ENCODE results near the gene FBRSL1.

Gene FBRSL1

GRCh38 chr12:132545955-132546354 lies 56.0 kb downstream of the FBRSL1 start:
- DNase-seq: no peak

DNA sequence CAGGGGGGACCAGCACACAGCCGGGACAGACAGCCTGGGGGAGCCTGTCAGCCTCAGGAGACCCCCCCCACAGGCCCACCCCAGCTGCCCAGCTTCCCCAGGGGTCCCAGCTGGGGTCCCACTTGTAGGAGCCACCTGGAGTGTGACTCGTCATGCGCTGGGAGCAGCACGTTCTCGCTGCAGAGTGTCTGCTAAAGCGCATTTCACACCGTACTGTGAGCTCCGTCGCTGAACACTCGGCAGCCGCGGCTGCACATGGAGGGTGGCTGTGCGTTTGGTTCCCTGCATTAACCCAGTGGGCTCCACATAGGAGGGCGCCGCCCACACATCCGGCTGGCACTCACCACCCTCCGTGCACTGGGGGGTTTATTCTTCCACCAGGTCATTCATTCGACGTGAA lies 56.7 kb downstream of the FBRSL1 start:
- no peak for DNase-seq

DNA sequence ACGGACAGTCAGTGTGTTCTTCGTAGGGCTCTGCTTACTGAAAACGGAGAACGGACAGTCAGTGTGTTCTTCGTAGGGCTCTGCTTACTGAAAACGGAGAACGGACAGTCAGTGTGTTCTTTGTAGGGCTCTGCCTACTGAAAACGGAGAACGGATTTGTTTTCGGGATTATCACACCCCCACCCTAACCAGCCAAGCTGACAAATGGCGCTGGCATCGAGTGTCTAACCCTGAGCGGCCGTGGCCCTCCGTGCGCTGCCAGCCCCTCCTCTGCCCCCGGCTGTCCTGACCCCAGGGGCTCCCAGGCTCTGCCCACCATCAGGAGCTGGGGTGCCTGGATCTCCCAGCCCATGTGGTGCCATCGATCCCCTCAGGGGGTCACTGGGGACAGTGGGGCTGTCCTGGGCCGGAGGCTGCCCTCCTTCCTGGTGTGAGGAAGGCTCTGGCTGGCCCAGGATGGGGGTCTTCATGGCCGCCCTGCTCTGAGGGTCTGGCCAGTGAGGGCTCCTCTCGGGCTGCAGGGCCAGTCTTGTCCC lies 57.3 kb downstream of the FBRSL1 start:
- no peak for DNase-seq

DNA sequence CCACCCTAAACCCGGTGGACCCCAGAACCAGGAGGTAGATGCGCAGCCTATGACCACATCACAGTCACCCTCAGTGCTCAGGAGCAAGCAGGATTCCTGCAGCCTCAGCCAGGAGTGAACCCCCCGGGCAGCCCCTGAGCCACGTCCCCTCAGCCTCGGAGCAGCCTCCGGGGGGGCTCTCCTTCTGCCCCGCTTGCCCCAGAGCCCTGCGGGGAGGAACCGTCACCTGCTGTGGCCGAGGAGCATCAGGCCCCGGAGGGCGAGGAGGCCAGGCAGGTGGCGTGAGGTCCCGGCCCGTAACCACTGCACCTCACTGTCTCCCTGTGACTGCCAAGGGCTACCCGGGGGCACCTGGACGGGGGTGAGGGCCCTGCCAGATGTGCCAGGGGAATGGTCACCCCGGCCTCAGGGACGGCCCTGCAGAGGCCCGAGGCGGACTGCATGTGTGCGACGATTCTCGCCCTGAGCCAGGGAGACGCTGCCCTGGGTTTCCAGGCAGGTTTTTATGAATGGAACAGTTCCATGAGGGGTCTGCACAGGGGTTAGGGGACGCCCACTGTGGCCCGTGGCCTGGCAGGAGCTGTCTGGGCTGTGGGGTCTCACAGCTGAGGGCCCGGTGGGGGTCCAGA lies 58.6 kb downstream of the FBRSL1 start:
- DNase-seq: no peak

DNA sequence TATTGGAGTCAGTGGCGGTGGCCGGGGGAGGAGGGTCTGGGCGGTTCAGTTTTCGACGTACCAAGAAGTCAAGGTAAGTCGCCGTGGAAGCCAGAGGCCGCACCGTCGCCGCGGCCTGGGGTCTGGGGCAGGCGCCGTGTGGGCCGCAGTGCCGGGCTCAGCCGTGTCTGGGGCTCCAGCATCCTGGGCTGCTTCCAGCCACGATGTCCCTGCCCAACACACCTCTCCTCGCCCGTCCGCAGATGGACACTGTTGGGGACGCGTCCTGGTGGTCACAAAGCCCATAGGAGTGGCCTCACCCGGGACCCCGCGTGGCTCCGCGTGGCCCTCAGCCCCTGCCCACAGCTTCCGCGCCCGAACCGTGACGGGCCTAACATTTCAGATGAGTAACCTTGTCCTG lies 59.1 kb downstream of the FBRSL1 start:
- DNase-seq: no peak

DNA sequence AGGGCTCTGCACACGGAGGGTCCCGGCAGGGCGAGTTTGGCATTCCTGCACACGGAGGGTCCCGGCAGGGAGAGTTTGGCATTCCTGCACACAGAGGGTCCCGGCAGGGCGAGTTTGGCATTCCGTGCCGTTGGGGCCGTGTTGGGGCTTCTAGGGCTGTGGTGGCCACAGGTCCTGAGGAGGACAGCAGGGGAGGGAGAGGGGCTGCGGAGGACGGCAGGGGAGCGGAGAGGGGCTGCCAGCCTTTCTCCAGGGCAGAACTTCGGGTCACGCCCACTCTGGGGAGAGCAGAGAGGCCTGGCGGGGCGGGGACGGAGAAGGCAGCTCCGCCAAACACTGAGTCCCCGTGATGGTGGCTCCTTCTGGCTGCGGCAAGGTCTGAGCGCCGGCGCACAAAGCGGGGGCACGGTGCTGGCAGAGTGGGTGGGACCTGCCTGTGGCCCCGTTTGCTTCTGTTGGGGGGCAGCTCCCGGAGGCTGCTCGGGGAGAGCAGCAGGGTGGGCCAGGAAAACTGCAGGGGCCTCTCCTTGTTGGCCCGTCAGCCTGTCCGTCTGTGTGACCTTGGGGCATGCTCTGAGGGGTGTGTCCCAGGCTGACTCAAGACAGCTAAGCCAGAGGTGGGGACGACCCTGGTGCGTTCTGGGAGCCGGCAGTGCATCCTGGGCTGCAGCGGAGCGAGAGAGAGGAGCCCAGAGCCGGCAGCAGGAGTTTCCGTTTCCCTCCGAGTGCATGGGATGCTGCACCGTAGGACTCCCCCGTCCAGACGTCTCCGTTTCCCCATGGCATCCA lies 60.3 kb downstream of the FBRSL1 start:
- DNase-seq: no peak

DNA sequence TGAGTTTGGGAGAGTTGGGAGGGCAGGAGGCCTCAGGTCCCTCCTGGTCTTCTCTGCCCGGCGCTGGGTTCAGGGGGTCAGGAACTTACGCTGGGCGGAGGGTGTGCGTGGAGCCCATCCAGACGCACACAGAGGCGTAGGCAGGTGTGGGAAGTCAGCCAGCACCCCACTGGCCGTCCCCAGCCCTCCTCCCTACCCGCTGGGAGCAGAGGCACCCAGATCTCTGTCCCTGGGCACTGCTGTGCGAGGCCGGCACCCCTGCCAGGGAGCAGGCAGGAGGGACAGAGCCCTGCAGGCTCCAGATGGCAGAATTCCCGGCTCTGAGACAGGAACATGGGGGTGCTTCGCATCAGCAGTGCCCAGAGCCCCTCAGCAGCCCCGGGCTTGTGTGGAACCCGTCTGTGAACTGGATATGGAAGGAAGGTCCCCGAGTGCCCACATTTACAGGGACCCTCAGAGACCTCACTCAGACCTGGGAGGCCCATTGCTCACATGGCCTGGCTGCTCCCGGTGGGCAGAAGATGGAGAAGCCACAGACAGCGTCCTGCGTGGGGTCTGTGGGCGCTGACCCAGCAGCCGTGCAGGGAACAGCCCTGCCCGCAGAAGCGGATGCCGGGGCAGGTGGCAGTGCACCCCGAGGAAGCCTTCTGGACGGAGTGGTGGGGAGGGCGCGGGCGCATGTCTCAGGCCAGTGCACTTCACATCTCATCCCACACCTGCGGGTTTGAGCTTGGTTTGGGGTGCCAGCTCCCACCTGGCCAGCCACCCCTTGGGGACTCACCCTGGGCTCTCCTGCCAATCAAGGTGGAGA lies 61.1 kb downstream of the FBRSL1 start:
- no peak for DNase-seq

DNA sequence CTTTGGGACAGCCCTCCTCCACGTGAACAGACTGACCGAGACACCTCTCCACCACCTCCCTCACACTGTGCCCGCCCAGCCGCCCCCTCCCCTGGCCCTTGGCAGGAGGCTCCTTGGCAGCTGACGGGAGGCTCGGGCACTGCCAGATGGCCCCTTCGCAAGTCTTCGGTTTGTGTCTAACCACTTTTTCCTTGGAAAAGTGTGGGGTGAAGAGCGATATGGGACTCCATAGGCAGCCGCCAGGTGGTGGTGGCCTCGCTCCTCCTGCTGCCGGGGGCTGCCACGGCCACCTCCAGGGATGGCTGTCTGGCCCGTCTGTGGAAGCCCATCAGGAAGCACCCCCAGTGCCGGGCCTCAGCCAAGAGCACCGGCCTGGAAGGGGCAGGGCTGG lies 61.7 kb downstream of the FBRSL1 start:
- no peak for DNase-seq

- DNase-seq: no peak
Measured at GRCh38 chr12:132554845-132555630, 65.1 kb downstream of the FBRSL1 start.

- no peak for DNase-seq
Measured at GRCh38 chr12:132555686-132556085, 65.7 kb downstream of the FBRSL1 start.

DNA sequence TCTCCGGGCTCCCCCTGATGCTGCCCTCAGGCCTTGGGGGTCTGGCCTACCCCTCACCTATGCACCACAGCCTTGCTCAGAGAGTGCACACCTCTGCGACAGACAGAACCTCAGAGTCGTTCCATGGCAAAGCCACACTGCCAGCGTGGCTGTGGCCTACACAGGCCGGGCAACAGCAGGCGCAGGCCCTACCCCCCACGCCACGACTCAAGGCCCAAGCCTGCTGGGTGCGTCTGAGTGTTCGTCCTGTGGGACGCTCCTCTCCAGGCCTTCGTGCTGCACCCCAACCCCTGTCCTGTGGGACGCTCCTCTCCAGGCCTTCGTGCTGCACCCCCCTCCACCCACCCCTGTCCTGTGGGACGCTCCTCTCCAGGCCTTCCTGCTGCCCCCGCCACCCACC lies 66.3 kb downstream of the FBRSL1 start:
- no peak for DNase-seq

- no peak for DNase-seq
Measured at GRCh38 chr12:132556801-132557200, 66.8 kb downstream of the FBRSL1 start.

- DNase-seq: no peak
Measured at GRCh38 chr12:132557291-132558015, 67.5 kb downstream of the FBRSL1 start.

- DNase-seq: no peak
Measured at GRCh38 chr12:132558042-132558856, 68.3 kb downstream of the FBRSL1 start.

DNA sequence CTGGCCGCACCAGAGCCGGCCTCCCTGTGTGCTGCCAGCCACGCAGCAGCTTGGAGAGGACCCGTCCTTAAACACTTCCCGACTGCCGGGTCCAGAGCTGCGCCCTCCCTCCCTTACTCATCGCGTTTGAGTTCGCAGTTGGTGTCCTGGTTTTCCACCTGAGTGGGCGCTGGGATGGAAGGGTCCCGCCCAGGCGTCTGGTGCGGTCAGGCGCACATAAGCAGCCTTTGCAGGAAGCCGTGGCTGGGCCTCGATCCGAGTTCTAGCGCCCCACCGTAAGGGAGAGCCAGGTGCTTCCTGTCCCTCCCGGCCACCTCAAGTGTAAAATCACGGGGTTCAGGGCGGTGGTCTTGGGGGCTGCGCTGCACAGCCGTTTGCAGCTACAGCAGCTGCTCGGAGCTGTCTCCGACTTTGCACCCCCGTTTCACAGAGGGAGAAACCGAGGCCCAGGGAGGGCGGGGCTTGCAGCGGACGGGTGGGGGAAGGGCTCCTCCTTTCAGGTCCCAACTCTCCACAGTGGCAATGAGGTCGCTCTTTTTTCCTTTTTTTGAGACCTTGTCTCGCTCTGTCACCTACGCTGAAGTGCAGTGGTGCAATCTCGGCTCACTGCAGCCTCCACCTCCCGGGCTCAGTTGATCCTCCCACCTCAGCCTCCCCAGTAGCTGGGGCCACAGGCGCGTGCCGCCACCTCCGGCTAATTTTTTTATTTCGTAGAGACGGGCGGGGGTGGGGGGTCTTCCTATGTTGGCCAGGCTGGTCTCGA lies 69.1 kb downstream of the FBRSL1 start:
- no peak for DNase-seq

DNA sequence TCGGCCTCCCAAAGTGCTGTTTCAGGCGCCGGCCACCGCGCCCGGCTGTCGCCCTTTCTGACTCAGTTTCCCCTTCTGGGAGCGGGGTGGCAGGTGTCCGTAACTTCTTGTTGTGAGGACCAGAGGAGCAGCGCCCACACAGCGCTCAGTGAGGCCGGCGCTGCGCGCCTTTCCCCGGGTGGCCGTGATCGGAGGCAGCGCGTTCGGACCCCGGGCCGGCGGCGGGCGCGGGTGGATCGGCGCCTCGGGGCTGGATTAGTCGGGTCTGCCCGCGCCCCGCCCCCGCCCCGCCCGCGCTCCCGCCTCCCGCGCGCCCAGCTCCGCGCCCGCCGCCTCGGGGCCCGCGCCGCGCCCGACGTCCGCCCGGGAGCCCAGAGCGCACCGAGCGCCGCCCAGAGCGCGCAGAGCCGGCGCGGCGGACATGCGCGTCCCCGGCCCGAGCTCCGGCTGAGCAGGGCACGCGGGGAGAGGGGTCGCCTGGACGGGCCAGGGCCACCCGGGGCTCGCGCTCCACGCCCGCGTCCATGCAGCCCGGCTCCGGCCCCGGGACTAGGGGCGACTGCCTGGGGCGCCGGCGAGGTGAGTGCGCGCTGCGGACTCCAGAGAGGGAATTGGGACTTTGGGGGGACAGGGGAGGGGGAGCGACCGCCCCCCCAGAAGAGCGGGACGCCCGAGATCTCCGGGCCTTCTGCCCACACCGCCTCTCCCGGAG lies 69.9 kb downstream of the FBRSL1 start:
- no peak for DNase-seq

DNA sequence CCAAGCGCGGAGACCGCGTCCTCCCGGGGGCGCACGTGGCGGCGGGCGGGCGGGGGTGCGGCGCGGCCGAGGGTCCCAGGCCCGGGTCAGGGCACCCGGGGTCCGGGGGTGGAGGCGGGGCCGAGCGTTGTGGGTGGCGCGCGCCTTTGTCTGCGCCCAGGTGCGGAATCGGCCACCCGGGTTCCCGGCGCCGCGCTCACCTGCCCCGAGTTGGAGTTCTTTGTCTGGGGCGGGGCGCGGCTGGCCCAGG lies 70.3 kb downstream of the FBRSL1 start:
- no peak for DNase-seq

DNA sequence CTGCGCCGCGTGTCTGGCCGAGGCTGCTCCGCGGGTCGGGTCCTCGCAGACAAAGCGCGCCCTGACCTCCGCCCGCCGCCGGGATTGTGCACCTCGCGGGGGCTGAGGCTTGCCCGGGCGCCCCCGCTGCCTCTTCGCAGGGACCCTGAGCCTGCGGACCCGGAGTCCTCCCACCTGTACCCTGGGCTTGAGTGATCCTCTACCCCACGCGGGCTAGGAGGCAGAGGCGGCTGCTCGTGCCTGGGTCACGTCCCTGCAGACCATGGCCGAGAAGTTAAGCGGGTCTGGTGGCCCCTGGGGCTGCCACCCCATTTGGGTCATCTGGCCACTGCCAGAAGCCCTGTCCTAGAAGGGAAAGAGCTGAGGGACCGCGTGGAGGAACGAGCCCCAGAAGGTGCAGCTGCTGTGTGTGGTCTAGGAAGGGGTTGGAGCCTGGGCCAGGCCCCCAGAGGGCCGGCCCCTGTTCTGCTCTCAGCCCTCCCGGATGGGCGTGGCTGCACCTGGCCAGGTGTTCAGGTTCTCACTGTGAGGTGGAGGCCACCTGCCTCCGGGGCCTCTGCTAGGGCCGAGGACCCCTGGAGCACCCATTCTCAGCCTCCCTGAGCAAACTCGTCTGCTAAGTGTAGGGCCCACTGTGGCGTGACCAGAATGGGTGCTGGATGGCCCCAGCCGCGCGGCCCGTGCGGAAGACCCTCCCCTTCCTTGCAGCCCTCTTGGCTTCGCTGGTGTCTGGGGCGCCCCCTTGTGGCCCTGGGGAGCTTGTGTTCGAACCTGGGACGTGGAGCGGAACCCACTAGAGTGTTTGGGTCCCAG lies 70.9 kb downstream of the FBRSL1 start:
- DNase-seq: peak; percentile 9
